A549 (cell line): ENCODE data around the gene RAP2A.

Experiments used
- BHLHE40 ChIP-seq: IDR thresholded peaks from 2 replicates; pipeline ENCODE4 v1.6.1; 2012; ENCODE audit warnings: low read depth, low read length, inconsistent platforms
- CEBPB ChIP-seq, 2 experiments: fragments of >200 bp in 1 of 2; sonication (Bioruptor Twin) in 1 of 2; formaldehyde crosslinking in 1 of 2; IDR thresholded peaks; 2 replicates each; pipeline ENCODE4 v1.6.1; 2012 to 2016
- EP300 ChIP-seq, 2 experiments: fragments of >200 bp; sonication (Bioruptor Twin); formaldehyde crosslinking; IDR thresholded peaks; 2 replicates in 1 of 2; 3 replicates in 1 of 2; pipeline ENCODE4 v1.6.1; 2016 to 2017
- FOSB ChIP-seq: fragments of 250-450 bp; sonication (Bioruptor Pico); IDR thresholded peaks from 2 replicates; pipeline ENCODE4 v1.5.0; 2020; ENCODE audit warnings: mild to moderate bottlenecking, moderate library complexity
- HOXA7 ChIP-seq: fragments of 250-450 bp; sonication (Bioruptor Pico); IDR thresholded peaks from 2 replicates; pipeline ENCODE4 v1.5.0; 2020; ENCODE audit warnings: mild to moderate bottlenecking, moderate library complexity
- JUN ChIP-seq, 2 experiments: fragments of >200 bp; sonication (Bioruptor Twin); formaldehyde crosslinking; IDR thresholded peaks; 2 replicates in 1 of 2; 3 replicates in 1 of 2; pipeline ENCODE4 v1.6.1; 2016 to 2017
- MAX ChIP-seq: IDR thresholded peaks from 2 replicates; pipeline ENCODE4 v1.6.1; 2012
- NFE2L2 ChIP-seq: fragments of 150-350 bp; conservative IDR thresholded peaks from 2 replicates; pipeline ENCODE4 v1.6.1; 2014; ENCODE audit warnings: low read length
- POLR2A ChIP-seq: IDR thresholded peaks from 2 replicates; pipeline ENCODE4 v1.6.1; 2012; ENCODE audit warnings: mild to moderate bottlenecking, low read length
- TF ChIP-seq, protein P1 (sequence below): fragments of >200 bp; sonication (Bioruptor Twin); formaldehyde crosslinking; IDR thresholded peaks from 3 replicates; pipeline ENCODE4 v1.5.1; 2016
- TF ChIP-seq, protein P2 (sequence below): fragments of >200 bp; sonication (Bioruptor Twin); formaldehyde crosslinking; IDR thresholded peaks from 3 replicates; pipeline ENCODE4 v1.6.1; 2016

- no peak for TF ChIP-seq POLR2A
- TF ChIP-seq, protein P1, sequence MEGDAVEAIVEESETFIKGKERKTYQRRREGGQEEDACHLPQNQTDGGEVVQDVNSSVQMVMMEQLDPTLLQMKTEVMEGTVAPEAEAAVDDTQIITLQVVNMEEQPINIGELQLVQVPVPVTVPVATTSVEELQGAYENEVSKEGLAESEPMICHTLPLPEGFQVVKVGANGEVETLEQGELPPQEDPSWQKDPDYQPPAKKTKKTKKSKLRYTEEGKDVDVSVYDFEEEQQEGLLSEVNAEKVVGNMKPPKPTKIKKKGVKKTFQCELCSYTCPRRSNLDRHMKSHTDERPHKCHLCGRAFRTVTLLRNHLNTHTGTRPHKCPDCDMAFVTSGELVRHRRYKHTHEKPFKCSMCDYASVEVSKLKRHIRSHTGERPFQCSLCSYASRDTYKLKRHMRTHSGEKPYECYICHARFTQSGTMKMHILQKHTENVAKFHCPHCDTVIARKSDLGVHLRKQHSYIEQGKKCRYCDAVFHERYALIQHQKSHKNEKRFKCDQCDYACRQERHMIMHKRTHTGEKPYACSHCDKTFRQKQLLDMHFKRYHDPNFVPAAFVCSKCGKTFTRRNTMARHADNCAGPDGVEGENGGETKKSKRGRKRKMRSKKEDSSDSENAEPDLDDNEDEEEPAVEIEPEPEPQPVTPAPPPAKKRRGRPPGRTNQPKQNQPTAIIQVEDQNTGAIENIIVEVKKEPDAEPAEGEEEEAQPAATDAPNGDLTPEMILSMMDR, result no peak
- TF ChIP-seq NFE2L2, result no peak
- no peak for TF ChIP-seq FOSB (CRISPR knock-in tag)
- no peak for TF ChIP-seq BHLHE40
- no peak for TF ChIP-seq HOXA7 (CRISPR knock-in tag)
- no peak for TF ChIP-seq CEBPB (IDR thresholded peaks at IDR 0.05)
- TF ChIP-seq MAX, result no peak
- TF ChIP-seq JUN (IDR thresholded peaks at IDR 0.05), result no peak
- TF ChIP-seq EP300 (IDR thresholded peaks at IDR 0.05), result no peak
- TF ChIP-seq, protein P2, sequence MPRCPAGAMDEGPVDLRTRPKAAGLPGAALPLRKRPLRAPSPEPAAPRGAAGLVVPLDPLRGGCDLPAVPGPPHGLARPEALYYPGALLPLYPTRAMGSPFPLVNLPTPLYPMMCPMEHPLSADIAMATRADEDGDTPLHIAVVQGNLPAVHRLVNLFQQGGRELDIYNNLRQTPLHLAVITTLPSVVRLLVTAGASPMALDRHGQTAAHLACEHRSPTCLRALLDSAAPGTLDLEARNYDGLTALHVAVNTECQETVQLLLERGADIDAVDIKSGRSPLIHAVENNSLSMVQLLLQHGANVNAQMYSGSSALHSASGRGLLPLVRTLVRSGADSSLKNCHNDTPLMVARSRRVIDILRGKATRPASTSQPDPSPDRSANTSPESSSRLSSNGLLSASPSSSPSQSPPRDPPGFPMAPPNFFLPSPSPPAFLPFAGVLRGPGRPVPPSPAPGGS, result no peak
Measured at GRCh38 chr13:97474349-97474980, 40.5 kb downstream of the RAP2A start.
